Right lobe of liver (tissue), 6 donors: Measurements from ENCODE around the gene COLEC12. TPM values are rescaled to one million over a fixed set of nuclear protein-coding genes. Genes with fewer than 3 reads are reported as not detected.
A peak's percentile ranks its signal among the peaks of the same experiment; 100 is the strongest.

Experiments used
- ATAC-seq, 4 donors: fragments of 200-7000 bp; cut with Tn5 transposase; one replicate each; pipeline ENCODE4 v1.9.1; 2020; ENCODE audit warnings: mild to moderate bottlenecking in 4 of 4, moderate library complexity in 4 of 4
- DNase-seq, 3 donors: peaks; one replicate each; pipeline ENCODE4 v3.0.0-alpha.2; 2020
- H3K27ac ChIP-seq, 3 donors: fragments of 200-600 bp; one replicate each; pipeline ENCODE4 v1.8.0; 2022
- H3K27me3 ChIP-seq, 2 donors: fragments of 200-600 bp; one replicate each; pipeline ENCODE4 v1.8.0; 2022
- H3K36me3 ChIP-seq, 4 donors: fragments of 200-600 bp; sonication (generic) in 1 of 4; one replicate each; pipeline versions ENCODE4 v1.5.1 to v1.8.0; 2017 to 2022; ENCODE audit warnings: control low read depth in 1 of 4
- H3K4me1 ChIP-seq, 4 donors: fragments of 200-600 bp; sonication (generic) in 1 of 4; one replicate each; pipeline versions ENCODE4 v1.5.1 to v1.8.0; 2017 to 2022; ENCODE audit warnings: control low read depth in 1 of 4
- H3K4me3 ChIP-seq, 3 donors: fragments of 200-600 bp; one replicate each; pipeline ENCODE4 v1.8.0; 2022
- H3K9me3 ChIP-seq, 4 donors: fragments of 200-600 bp; sonication (generic) in 1 of 4; one replicate each; pipeline versions ENCODE4 v1.5.1 to v1.8.0; 2017 to 2022; ENCODE audit warnings: control low read depth in 1 of 4
- CTCF ChIP-seq, 4 donors: fragments of 200-600 bp in 3 of 4; fragments of 450-650 bp in 1 of 4; IDR thresholded peaks; one replicate each; pipeline versions ENCODE4 v1.5.1 to v1.8.0; 2016 to 2022; ENCODE audit warnings: antibody characterized with exemption in 4 of 4, mild to moderate bottlenecking in 2 of 4
- POLR2A ChIP-seq: fragments of 450-650 bp; IDR thresholded peaks from one replicate; pipeline ENCODE4 v1.6.1; 2017; ENCODE audit warnings: antibody characterized with exemption, mild to moderate bottlenecking
- WGBS: methylation state at CpG from one replicate; pipeline ENCODE4 v1.1.6; 2018; ENCODE audit warnings: low coverage, low lambda C conversion rate; ENCODE audit not compliant: insufficient coverage; ENCODE audit errors: missing lambda C conversion rate; 5-methylcytosine and 5-hydroxymethylcytosine counted together
- intact Hi-C, 2 donors: fragments of 100-400 bp; cut with DNase I; formaldehyde crosslinking; loops; one replicate each; pipeline versions ENCODE4 v1.11.2 to v1.14.1; 2022
- total RNA-seq, 6 experiments: library from RNA; depleted of rRNA in 2 of 6; stranded (reverse); fragments of >200 nt in 2 of 6; fragmentation: NEBNext Ultra II Directional in 3 of 6; extraction: Animal tissue kit (Norgen Biotek cat#: 25700) in 3 of 6; gene quantifications; one replicate each; pipeline versions ENCODE4 v1.1.0 to v1.2.4, GENCODE V29; 2016 to 2023
- donor health status: DM: no; HTN: yes; CAD: no.
- donor health status: DM: no; HTN: no; CAD: no.
- donor health status: DM: no; HTN: no; CAD: no.
- donor health status: DM: no; HTN: yes; CAD: no.
- donor health status: DM: no; HTN: yes; CAD: no.

Gene COLEC12
- total RNA-seq, 6 experiments from 2014 or later, result 0.12 to 1.00 (median 0.37) TPM; not detected in 1

- no peaks in the 10 kb centered on the region for H3K27me3 ChIP-seq
- H3K4me1 ChIP-seq, result no peaks in the 10 kb centered on the region
- TF ChIP-seq POLR2A (no peak), CTCF (IDR thresholded peaks at IDR 0.05) (no peak)
- H3K4me3 ChIP-seq, result no peak overlapping the region
- DNase-seq (no peak), ATAC-seq (peak in 2 of 4 donors; percentile 27 to 46)
- H3K36me3 ChIP-seq, result no peaks in the 10 kb centered on the region
- H3K27ac ChIP-seq, result no peak overlapping the region
- intact Hi-C loops, result no loop called here
- 66% methylated on average over 6 of the region's 6 CpGs for WGBS
- H3K9me3 ChIP-seq, result no peaks in the 10 kb centered on the region
These were observed 24.7 kb upstream of the COLEC12 start for GRCh38 chr18:525036-525797.

GRCh38 chr18:524466-524865 is 24.0 kb upstream of the COLEC12 start:
- no peaks in the 10 kb centered on the region for H3K36me3 ChIP-seq
- no peaks in the 10 kb centered on the region for H3K4me1 ChIP-seq
- H3K27ac ChIP-seq, result no peak overlapping the region
- H3K27me3 ChIP-seq, result no peaks in the 10 kb centered on the region
- no peak for DNase-seq
- no peak for ATAC-seq
- H3K9me3 ChIP-seq, result no peaks in the 10 kb centered on the region
- intact Hi-C loops, result no loop called here
- TF ChIP-seq CTCF (IDR thresholded peaks at IDR 0.05), result no peak
- no peak for TF ChIP-seq POLR2A
- H3K4me3 ChIP-seq, result no peak overlapping the region

- no peak for DNase-seq
- 29% methylated on average over 4 of the region's 4 CpGs for WGBS
- no peaks in the 10 kb centered on the region for H3K9me3 ChIP-seq
- intact Hi-C loops, result no loop called here
- no peaks in the 10 kb centered on the region for H3K36me3 ChIP-seq
- no peak for ATAC-seq
- H3K4me1 ChIP-seq, result no peaks in the 10 kb centered on the region
- H3K4me3 ChIP-seq, result no peak overlapping the region
- H3K27ac ChIP-seq, result no peak overlapping the region
- TF ChIP-seq CTCF (IDR thresholded peaks at IDR 0.05) (no peak), POLR2A (no peak)
- H3K27me3 ChIP-seq, result no peaks in the 10 kb centered on the region
These were observed 23.1 kb upstream of the COLEC12 start for GRCh38 chr18:523561-523960.

GRCh38 chr18:519019-519879 is 18.7 kb upstream of the COLEC12 start:
- no peak for TF ChIP-seq CTCF (IDR thresholded peaks at IDR 0.05)
- H3K4me1 ChIP-seq, result no peaks in the 10 kb centered on the region
- no peak overlapping the region for H3K27ac ChIP-seq
- DNase-seq (peak in 1 of 3 donors; percentile 29), ATAC-seq (peak in 3 of 4 donors; percentile 52 to 64 (median 54))
- intact Hi-C loops, result no loop called here
- 37% methylated on average over 8 of the region's 11 CpGs for WGBS
- H3K36me3 ChIP-seq, result no peaks in the 10 kb centered on the region
- H3K4me3 ChIP-seq, result no peak overlapping the region
- no peaks in the 10 kb centered on the region for H3K9me3 ChIP-seq
- H3K27me3 ChIP-seq, result no peaks in the 10 kb centered on the region
